Measurements from ENCODE around the gene SLC26A11. TPM values are rescaled to one million over a fixed set of nuclear protein-coding genes. Genes with fewer than 3 reads are reported as not detected.

Gene SLC26A11
- total RNA-seq, 4 donors from 2014 or later: 14.1 to 38.9 (median 26.5) TPM

GRCh38 chr17:80177986-80178595, 42.1 kb upstream of the SLC26A11 start:
- Histone ChIP-seq H3K36me3 (no peaks in the 10 kb centered on the region), H3K9me3 (no peaks in the 10 kb centered on the region), H3K27me3 (no peaks in the 10 kb centered on the region), H3K27ac (no peak overlapping the region), H3K4me3 (no peak overlapping the region), H3K4me1 (peaks cover 7% of the 10 kb centered on the region)
- no peak for TF ChIP-seq POLR2A (IDR thresholded peaks at IDR 0.05)
- no peak for TF ChIP-seq POLR2AphosphoS5 (IDR thresholded peaks at IDR 0.05)
- no peak for TF ChIP-seq CTCF (IDR thresholded peaks at IDR 0.05)
- no peak for TF ChIP-seq EP300 (IDR thresholded peaks at IDR 0.05)
- WGBS: 88% methylated on average over 20 of the region's 21 CpGs
- DNase-seq (ENCODE audit: low spot score in 2 of 2): no peak

GRCh38 chr17:80180192-80180591, 40.0 kb upstream of the SLC26A11 start:
- Histone ChIP-seq H3K4me3 (no peak overlapping the region), H3K27ac (no peak overlapping the region), H3K27me3 (no peaks in the 10 kb centered on the region), H3K36me3 (peaks cover 4% of the 10 kb centered on the region), H3K9me3 (no peaks in the 10 kb centered on the region), H3K4me1 (peaks cover 5% of the 10 kb centered on the region)
- TF ChIP-seq EP300 (IDR thresholded peaks at IDR 0.05) (no peak), CTCF (IDR thresholded peaks at IDR 0.05) (no peak), POLR2A (IDR thresholded peaks at IDR 0.05) (no peak), POLR2AphosphoS5 (IDR thresholded peaks at IDR 0.05) (no peak)
- 88% methylated on average over 14 of the region's 14 CpGs for WGBS
- no peak for DNase-seq (ENCODE audit: low spot score in 2 of 2)

GRCh38 chr17:80181431-80181830, 38.8 kb upstream of the SLC26A11 start:
- Histone ChIP-seq H3K9me3 (no peaks in the 10 kb centered on the region), H3K27me3 (no peaks in the 10 kb centered on the region), H3K27ac (no peak overlapping the region), H3K4me3 (no peak overlapping the region), H3K4me1 (no peaks in the 10 kb centered on the region), H3K36me3 (peaks cover 4% of the 10 kb centered on the region)
- no peak for DNase-seq (ENCODE audit: low spot score in 2 of 2)
- 87% methylated on average over 9 of the region's 17 CpGs for WGBS
- TF ChIP-seq EP300 (IDR thresholded peaks at IDR 0.05) (no peak), CTCF (IDR thresholded peaks at IDR 0.05) (no peak), POLR2AphosphoS5 (IDR thresholded peaks at IDR 0.05) (no peak), POLR2A (IDR thresholded peaks at IDR 0.05) (no peak)

GRCh38 chr17:80182118-80182844, 37.9 kb upstream of the SLC26A11 start:
- no peak for DNase-seq (ENCODE audit: low spot score in 2 of 2)
- Histone ChIP-seq H3K27me3 (no peaks in the 10 kb centered on the region), H3K36me3 (peaks cover 4% of the 10 kb centered on the region), H3K9me3 (no peaks in the 10 kb centered on the region), H3K4me1 (peaks cover 7% of the 10 kb centered on the region), H3K27ac (no peak overlapping the region), H3K4me3 (no peak overlapping the region)
- 91% methylated on average over 25 of the region's 30 CpGs for WGBS
- TF ChIP-seq POLR2A (IDR thresholded peaks at IDR 0.05): no peak
- TF ChIP-seq POLR2AphosphoS5 (IDR thresholded peaks at IDR 0.05): no peak
- TF ChIP-seq CTCF (IDR thresholded peaks at IDR 0.05): no peak
- TF ChIP-seq EP300 (IDR thresholded peaks at IDR 0.05): no peak

- no peak for DNase-seq (ENCODE audit: low spot score in 2 of 2)
- H3K9me3 ChIP-seq: no peaks in the 10 kb centered on the region
- no peak for TF ChIP-seq EP300 (IDR thresholded peaks at IDR 0.05)
- TF ChIP-seq CTCF (IDR thresholded peaks at IDR 0.05): no peak
- no peak for TF ChIP-seq POLR2AphosphoS5 (IDR thresholded peaks at IDR 0.05)
- peaks cover 13% of the 10 kb centered on the region for H3K4me1 ChIP-seq
- 89% methylated on average over 11 of the region's 12 CpGs for WGBS
- H3K27ac ChIP-seq: no peak overlapping the region
- no peak overlapping the region for H3K4me3 ChIP-seq
- H3K27me3 ChIP-seq: no peaks in the 10 kb centered on the region
- H3K36me3 ChIP-seq: peaks cover 4% of the 10 kb centered on the region
These were observed 37.4 kb upstream of the SLC26A11 start for GRCh38 chr17:80182845-80183223.
